Activated B cell treated with CpG ODN at 0.5 μM for 24 hours (primary cell): Measurements from ENCODE around the gene PINLYP. TPM values are rescaled to one million over a fixed set of nuclear protein-coding genes. Genes with fewer than 3 reads are reported as not detected.

Experiments
- ATAC-seq: fragments of 200-7000 bp; cut with Tn5 transposase; one replicate; pipeline ENCODE4 v1.10.0; 2021; ENCODE audit warnings: low read depth, mild to moderate bottlenecking, moderate library complexity
- CTCF ChIA-PET: fragments of 350-600 bp; sonication (Branson Sonifier 250); formaldehyde crosslinking; loops from one replicate; lab custom pipeline; 2021; ENCODE audit warnings: antibody characterized with exemption; lab: Charles Lee
- POLR2A ChIA-PET: fragments of 350-600 bp; sonication (Branson Sonifier 250); formaldehyde crosslinking; loops from one replicate; lab custom pipeline; 2021; ENCODE audit warnings: antibody characterized with exemption; lab: Charles Lee
- DNase-seq: peaks from one replicate; pipeline ENCODE4 v3.0.0; 2022
- H3K27ac Mint-ChIP-seq: one replicate; pipeline ENCODE4 v1.8.0; 2020; ENCODE audit warnings: mixed read lengths
- H3K27me3 Mint-ChIP-seq: one replicate; pipeline ENCODE4 v1.8.0; 2021; ENCODE audit warnings: mixed read lengths
- H3K36me3 Mint-ChIP-seq: one replicate; pipeline ENCODE4 v1.8.0; 2021; ENCODE audit warnings: low read depth, mixed read lengths
- H3K4me1 Mint-ChIP-seq: one replicate; pipeline ENCODE4 v1.8.0; 2021; ENCODE audit warnings: mixed read lengths
- H3K4me3 Mint-ChIP-seq: one replicate; pipeline ENCODE4 v1.8.0; 2020; ENCODE audit warnings: mild to moderate bottlenecking, mixed read lengths
- H3K9me3 Mint-ChIP-seq: one replicate; pipeline ENCODE4 v1.8.0; 2020; ENCODE audit warnings: mixed read lengths
- CTCF ChIP-seq: fragments of 200-600 bp; IDR thresholded peaks from one replicate; pipeline ENCODE4 v1.8.0; 2022; ENCODE audit warnings: antibody characterized with exemption, mild to moderate bottlenecking
- intact Hi-C: fragments of 100-400 bp; cut with micrococcal nuclease; formaldehyde crosslinking; loops from one replicate; pipeline ENCODE4 v1.15.1; 2024
- total RNA-seq: library from RNA; stranded (reverse); gene quantifications from 2 replicates; pipeline ENCODE4 v1.2.3, GENCODE V29; 2022

PINLYP gene
- total RNA-seq, 1 donor from 2014 or later = 2.1 TPM

- TF ChIP-seq CTCF = no peak
- intact Hi-C loops = loop anchor here (1.0 to 10.0 kb wide), 6 partner anchors 13 to 223 kb away; partner anchors contain the start of genes IRGQ, KCNN4, PINLYP and XRCC1
- Mint-ChIP-seq H3K36me3 (peaks cover 27% of the 10 kb centered on the region), H3K4me3 (peak overlapping the region; percentile 56), H3K27me3 (no peaks in the 10 kb centered on the region), H3K9me3 (no peaks in the 10 kb centered on the region), H3K27ac (peak overlapping the region; percentile 93), H3K4me1 (peaks cover 58% of the 10 kb centered on the region)
- POLR2A ChIA-PET = interaction anchor here (0.7 to 2.2 kb wide), 3 partner anchors 13 to 41 kb away, joined by 4 to 7 read pairs (median 6); partner anchors contain the start of genes IRGQ and XRCC1
- CTCF ChIA-PET = interaction anchor here (0.9 kb wide), 1 partner anchor 33 kb away, joined by 3 read pairs; no protein-coding TSS in a partner anchor
- ATAC-seq = no peak
- peak; percentile 34 for DNase-seq
Observed at GRCh38 chr19:43562226-43562697, 13.3 kb upstream of the PINLYP start.

- Mint-ChIP-seq H3K27me3 (no peaks in the 10 kb centered on the region), H3K4me1 (peaks cover 58% of the 10 kb centered on the region), H3K9me3 (no peaks in the 10 kb centered on the region), H3K27ac (peak overlapping the region; percentile 93), H3K4me3 (peak overlapping the region; percentile 56), H3K36me3 (peaks cover 23% of the 10 kb centered on the region)
- DNase-seq = peak; percentile 56
- intact Hi-C loops = loop anchor here (1.0 to 10.0 kb wide), 6 partner anchors 13 to 222 kb away; partner anchors contain the start of genes IRGQ, KCNN4, PINLYP and XRCC1
- ChIA-PET CTCF (interaction anchor here (0.9 to 3.6 kb wide), 2 partner anchors 8 to 32 kb away, joined by 3 to 16 read pairs; no protein-coding TSS in a partner anchor), POLR2A (interaction anchor here (1.0 to 2.2 kb wide), 2 partner anchors 12 to 33 kb away, joined by 4 to 7 read pairs; partner anchors contain the start of genes IRGQ and XRCC1)
- peak; percentile 84 for ATAC-seq
- no peak for TF ChIP-seq CTCF
Observed at GRCh38 chr19:43562698-43563241, 12.8 kb upstream of the PINLYP start.

GRCh38 chr19:43563816-43564457, 11.7 kb upstream of the PINLYP start:
- intact Hi-C loops = loop anchor here (2.0 to 10.0 kb wide), 3 partner anchors 29 to 221 kb away; partner anchors contain the start of genes KCNN4 and ZNF428
- ATAC-seq (no peak), DNase-seq (no peak)
- no peak for TF ChIP-seq CTCF
- Mint-ChIP-seq H3K36me3 (peaks cover 19% of the 10 kb centered on the region), H3K27me3 (no peaks in the 10 kb centered on the region), H3K27ac (peak overlapping the region; percentile 93), H3K4me1 (peaks cover 58% of the 10 kb centered on the region), H3K4me3 (no peak overlapping the region), H3K9me3 (no peaks in the 10 kb centered on the region)
- ChIA-PET CTCF (interaction anchor here (1.1 to 3.6 kb wide), 2 partner anchors 9 to 44 kb away, joined by 3 to 16 read pairs; no protein-coding TSS in a partner anchor), POLR2A (interaction anchor here (0.8 to 2.2 kb wide), 3 partner anchors 11 to 105 kb away, joined by 3 to 7 read pairs (median 7); partner anchors contain the start of genes XRCC1 and ZNF575)

GRCh38 chr19:43564800-43565199, 10.8 kb upstream of the PINLYP start:
- Mint-ChIP-seq H3K4me1 (peaks cover 56% of the 10 kb centered on the region), H3K9me3 (no peaks in the 10 kb centered on the region), H3K36me3 (peaks cover 17% of the 10 kb centered on the region), H3K27ac (peak overlapping the region; percentile 93), H3K27me3 (no peaks in the 10 kb centered on the region), H3K4me3 (no peak overlapping the region)
- DNase-seq = no peak
- POLR2A ChIA-PET = interaction anchor here (0.9 to 1.7 kb wide), 3 partner anchors 10 to 32 kb away, joined by 4 to 7 read pairs (median 7); partner anchors contain the start of genes IRGQ, XRCC1, ZNF575 and ZNF576
- no peak for TF ChIP-seq CTCF
- CTCF ChIA-PET = interaction anchor here (0.7 to 3.6 kb wide), 4 partner anchors 10 to 45 kb away, joined by 3 to 16 read pairs (median 4); partner anchors contain the start of gene ZNF575
- no peak for ATAC-seq
- intact Hi-C loops = loop anchor here (10.0 kb wide), 1 partner anchor 220 kb away; the partner anchor contains the start of gene KCNN4
